HuH-7 (cell line): ENCODE measurements around the gene CUEDC1.

Source experiments
- DNase-seq: peaks from one replicate; pipeline ENCODE4 v3.0.0; 2011; ENCODE audit warnings: low spot score

CUEDC1 gene

DNA sequence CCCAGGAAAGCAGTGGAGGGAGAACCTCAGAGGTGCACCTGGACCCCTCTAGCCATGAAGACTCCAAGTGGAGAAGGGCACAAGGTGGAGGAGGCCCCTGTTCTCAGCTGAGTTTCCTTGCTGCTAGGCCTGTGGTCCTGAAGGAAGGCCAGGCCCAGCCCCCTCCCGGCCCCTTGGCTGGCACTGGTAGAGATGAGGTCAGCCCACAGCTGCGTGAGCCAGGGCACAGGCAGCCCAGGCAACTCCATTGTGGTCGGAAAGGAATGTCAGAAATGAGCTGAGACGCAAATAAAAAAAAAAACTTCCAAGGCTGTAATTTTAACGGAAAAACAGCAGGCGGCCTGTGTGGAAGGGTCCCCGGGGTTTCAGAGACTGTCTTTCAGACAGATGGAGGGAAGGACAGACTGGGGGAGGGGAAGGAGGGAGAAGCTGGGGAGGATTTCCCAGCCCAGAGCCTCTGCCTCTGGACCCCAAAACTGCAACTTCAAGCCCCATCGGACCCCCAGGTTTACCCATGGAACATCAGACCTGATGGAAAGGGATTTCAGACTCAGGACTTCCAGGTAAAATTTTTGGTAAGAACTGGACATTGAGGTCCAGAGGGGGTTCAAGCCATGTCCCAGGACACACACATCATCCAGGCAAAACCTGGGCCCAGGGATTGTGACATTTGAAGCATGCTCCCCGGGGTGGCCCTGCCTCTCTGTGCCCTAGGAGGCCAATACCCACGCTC is 79.8 kb downstream of the CUEDC1 start:
- DNase-seq, result peak; percentile 82

DNA sequence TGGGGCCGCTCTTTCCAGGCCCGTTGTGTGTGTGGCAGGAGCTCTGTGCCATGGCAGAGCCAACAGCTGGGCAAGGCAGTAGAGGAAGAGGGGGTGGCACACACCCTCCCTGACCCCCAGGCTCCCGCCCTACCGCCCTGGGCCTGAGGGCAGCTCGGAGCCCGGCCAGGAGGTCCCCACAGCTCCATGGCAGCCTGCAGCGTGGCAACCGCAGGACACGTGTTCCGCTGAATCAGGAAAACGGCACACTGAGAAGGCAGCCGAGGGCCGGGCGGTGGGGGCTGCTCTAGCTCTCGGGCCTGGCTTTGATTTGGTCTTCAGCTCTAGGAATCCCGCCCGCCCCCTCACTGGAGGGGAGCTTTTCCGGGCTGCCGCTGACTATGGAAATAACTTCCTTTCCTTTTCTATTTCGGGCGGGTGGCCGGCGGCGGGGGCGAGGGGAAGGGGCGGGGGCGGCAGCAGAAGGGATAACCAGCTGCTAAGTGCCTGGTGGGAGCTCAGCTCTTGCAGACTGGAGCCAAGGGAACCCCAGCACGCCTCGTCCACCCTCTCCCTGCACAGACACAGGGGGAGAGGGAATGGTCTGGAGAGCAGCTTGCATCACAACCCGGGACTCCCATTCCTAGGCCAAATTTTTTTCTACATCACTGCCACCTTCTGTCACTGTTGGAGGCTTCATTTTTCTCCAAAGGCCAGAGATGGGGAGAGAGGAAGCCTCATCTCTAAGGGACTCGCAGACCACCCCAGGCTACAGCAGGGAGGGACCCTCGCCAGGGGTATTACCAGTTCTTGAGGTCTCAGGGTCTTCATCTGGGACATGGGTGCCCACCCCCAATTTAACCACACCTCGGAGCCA is 80.5 kb downstream of the CUEDC1 start:
- DNase-seq, result no peak

GRCh38 chr17:57874058-57874419 is 81.2 kb downstream of the CUEDC1 start:
- DNase-seq, result no peak

DNA sequence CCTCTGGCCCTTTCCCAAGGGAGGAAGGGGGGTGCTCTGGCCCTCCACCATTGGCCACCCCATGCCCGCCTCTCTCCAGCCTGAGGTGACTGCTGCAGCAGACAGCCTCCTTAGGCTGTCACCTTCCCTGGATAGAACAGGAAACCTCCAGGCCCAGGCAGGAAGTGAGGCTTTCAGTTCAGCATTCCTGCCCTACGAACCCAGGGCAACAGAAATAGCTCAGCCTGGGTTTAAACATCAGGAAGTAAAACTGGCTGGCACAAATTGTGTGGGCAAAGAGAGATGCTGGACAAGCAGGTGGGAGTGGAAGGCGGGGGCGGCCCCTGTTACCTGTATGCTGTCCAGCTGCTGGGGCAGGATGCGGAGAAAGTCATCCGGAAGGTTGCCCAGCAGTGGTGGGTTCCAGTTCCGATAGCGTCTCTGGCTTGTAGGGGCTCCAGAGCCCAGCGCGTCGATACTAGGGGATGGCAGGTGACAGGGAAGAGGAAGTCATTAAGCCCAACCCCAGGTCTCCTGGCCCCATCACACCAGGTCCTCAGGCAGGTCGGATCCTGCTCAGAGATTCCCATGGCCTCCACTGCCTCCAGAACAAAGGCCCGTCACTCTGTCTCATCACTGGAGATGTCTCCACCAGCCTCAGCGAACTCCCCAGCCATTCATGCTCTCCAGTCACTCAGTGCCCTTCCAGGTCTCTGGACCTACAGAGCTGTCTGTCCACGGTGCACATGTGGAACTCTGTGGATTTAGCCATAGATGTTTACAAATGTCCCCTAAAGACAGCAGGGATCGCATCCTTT is 81.8 kb downstream of the CUEDC1 start:
- DNase-seq, result no peak

- no peak for DNase-seq
Measured at GRCh38 chr17:57872536-57872935, 82.7 kb downstream of the CUEDC1 start.

DNA sequence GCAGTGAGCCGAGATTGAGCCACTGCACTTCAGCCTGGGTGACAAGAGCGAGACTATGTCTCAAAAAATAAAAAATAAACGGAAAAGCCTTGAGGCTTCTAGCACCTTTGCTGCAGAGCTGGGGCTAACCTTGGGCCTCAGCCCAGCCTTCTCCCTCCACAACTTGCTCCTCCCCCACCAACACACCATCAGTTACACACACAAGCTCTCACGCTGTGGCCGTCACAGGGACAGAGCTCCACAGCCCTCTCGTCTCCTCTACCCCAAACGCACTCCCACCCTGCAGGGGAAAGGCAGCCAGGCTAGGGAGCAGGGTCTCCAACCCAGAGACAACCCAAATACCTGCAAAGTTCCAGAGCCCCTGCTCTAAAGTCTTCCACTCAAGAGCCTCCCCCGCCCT is 83.3 kb downstream of the CUEDC1 start:
- DNase-seq, result no peak

DNA sequence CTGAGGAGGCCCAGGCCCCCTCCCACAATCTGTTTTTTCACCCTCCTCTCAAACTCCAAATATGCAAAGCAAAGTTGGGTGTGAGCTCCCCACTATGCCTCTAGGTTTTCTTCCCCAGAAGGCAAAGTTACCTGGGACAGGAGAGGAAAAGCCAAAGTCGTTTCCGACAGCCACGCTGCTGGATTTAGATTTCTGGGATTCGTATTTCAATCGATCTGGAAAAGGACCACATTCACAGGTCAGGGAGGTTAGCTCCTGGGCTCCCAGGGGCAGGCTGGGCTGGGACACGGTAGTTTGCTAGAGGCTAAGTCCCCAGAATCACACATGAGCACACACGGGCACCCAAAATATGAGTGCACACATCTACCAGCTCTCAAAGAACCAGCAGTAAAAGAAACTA is 84.1 kb downstream of the CUEDC1 start:
- no peak for DNase-seq

DNA sequence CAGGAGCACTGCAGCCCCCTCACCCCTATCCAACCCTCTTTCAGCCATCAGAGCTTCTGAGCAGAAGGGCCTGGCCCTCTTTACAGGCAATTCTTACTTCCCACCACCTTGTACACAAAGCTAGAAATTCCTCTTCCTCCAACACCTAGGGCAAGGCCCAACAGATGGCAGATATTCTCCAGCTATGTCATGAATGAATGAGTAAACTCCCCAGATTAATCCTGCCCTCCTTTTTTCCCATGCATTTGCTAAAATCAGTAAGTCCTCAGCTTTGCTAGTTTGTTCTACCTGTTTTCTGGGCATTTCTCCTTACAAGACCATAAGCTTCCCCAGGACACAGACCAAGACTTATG is 85.0 kb downstream of the CUEDC1 start:
- no peak for DNase-seq

DNA sequence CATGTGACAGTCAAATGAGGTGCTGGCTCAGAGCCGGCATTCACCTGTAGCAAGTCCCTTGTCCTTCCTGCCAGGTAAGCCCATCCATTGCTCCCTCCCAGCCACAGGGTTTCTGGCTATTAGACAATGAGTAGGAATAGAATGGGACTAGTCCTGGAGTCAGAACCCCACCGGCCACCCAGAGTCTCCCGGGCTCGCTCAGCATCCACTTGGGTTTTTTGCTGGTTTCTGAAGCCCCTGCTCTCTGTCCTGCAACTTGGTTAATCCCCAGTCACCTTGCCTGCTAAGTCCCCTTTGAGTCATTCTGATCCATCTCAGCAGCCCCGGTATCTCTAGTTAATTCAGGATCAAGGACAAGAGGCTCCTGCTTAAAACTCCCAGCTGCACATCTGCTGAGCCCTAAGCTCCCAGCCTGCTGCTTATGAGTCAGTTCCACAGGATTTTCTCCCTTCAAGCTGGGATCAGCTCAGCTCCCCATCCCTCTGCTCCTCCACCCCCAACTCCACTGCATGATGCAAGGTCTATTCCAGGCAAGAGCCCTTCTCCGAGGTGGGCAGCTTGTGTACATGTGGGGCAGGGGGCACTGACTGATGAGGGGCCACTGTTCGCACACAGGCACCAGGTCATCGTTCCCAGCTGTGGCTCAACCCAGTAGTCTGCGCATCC is 85.5 kb downstream of the CUEDC1 start:
- no peak for DNase-seq

- DNase-seq, result no peak
Measured at GRCh38 chr17:57868910-57869616, 86.1 kb downstream of the CUEDC1 start.

- DNase-seq, result peak; percentile 55
Measured at GRCh38 chr17:57868007-57868909, 87.0 kb downstream of the CUEDC1 start.

DNA sequence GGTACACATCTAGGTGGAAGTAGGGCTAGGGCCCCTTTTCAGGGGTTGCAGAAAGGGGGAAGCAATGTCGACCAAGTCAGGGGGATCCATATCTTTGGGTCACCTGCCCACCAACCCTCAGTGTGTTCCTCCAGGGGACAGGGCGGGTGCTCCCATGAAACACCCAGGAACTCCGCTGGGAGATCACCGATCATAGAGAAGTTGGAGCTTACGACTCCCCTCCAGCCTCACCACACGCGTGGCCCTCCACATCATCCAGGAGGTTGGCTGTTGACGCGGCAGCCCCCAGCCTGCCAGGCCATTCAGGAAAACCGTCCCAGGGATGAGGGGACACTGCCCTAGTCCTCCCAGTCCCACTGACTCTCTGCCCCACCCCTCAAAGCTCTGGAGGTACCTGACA is 88.1 kb downstream of the CUEDC1 start:
- no peak for DNase-seq

- DNase-seq, result no peak
Measured at GRCh38 chr17:57866723-57867122, 88.5 kb downstream of the CUEDC1 start.

GRCh38 chr17:57866319-57866718 is 88.9 kb downstream of the CUEDC1 start:
- no peak for DNase-seq

GRCh38 chr17:57864273-57864672 is 90.9 kb downstream of the CUEDC1 start:
- DNase-seq, result no peak

DNA sequence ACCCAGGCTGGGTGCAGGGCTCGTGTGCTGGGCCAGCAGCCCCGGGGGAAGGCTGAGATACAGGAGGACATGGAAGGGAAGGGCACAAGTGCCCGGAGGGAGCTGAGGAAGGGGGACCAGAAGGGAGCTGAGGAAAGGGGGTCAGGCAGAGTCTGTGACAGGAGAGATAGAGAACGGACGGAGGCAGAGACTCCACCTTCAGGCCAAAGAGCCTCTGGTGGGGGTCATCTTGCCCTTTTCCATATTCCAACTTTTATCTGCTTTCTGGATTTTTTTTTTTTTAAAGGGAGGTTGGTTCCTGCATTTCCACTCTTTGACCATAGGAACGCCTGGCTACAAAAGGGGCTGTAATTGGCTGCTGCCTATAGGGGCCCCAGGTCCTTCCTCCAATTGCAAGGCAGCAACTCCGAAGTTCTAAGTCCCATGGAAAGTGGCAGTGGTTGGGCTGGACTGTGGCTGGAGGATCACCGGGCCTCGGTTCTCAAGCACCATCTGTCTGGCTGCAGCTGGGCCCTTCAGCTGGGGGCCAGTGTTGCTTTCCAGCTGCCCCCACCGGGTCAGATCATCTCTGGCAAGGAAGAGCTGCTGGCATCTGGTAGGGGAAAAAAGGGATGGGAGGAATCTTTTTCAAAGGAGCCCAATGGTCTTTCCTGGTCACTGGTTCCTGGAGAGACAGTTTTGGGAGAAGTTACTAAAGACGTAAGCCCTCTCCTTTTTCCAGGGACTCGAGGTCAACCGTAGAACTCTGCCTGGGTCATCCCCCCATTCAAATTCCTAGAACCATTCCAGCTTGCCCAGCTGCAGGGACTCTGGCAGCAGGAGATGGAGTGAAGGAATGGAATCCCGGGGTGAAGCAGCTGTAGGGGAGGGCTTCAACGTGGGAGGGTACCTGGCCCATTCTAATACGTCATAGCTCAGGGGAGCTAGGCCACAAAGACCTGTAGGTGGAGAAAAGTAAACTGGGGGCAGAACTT is 92.2 kb downstream of the CUEDC1 start:
- peak; percentile 99 for DNase-seq

DNA sequence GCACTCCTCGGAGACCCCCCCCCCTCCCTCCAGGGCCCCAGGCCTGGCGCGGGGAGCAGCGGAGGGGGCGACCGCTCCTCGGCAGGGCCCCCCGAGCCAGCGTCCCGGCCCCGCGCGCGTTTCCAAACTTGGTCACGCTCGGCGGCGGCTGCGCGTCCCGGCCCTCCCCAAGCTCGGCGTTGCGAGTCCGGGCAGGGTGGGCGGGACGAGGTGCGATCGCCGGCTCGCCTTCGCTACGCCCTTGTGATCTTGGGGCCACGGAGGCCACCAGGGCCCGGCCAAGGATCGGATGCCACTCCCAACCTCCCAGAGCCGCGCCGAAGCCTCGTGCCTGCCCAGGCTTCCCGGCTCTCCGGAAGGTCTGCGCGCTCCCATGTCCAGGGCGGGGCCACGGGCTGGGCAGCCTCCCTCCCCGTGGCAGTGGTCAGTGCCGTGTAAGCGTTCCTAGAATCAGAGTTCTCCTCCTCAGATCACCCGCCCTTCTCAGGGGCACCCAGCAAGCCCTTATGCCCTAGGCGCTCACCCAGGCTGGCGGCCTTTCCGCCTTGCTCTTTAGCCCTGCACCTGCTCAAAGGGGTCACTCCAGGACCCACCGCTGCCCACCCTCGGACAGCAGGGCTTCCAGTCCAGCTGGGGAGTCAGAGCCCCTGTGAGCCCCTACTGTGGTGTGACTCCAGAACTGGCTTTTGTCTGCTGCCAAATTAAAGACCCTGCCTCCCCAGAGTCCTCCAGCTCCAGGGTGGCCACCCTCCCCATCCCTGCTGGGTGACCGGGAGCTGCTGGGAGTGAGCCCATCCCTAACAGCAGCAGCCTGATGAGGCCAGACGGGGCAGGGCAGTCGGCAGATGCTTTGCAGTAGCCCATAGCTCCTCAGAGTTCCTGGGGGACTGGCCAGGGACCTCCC is 93.2 kb downstream of the CUEDC1 start:
- DNase-seq, result peak; percentile 70
